ENCODE data around the gene KLF13. TPM values are rescaled to one million over a fixed set of nuclear protein-coding genes. Genes with fewer than 3 reads are reported as not detected.

Gene KLF13
- total RNA-seq, 1 donor from 2014 or later: 31.0 TPM

- Mint-ChIP-seq H3K36me3 (ENCODE audit: low read depth, unreplicated experiment) (peaks cover 32% of the 10 kb centered on the region), H3K4me1 (ENCODE audit: low read depth, unreplicated experiment) (peaks cover 3% of the 10 kb centered on the region), H3K9me3 (ENCODE audit: unreplicated experiment) (peaks cover 6% of the 10 kb centered on the region), H3K4me3 (ENCODE audit: unreplicated experiment) (no peak overlapping the region), H3K27ac (ENCODE audit: unreplicated experiment) (no peak overlapping the region), H3K27me3 (ENCODE audit: low read depth, unreplicated experiment) (no peaks in the 10 kb centered on the region)
- FAIRE-seq: no peak
- TF ChIP-seq EZH2 (IDR thresholded peaks at IDR 0.05; ENCODE audit: insufficient read depth, low read length): no peak
- TF ChIP-seq CTCF (IDR thresholded peaks at IDR 0.05; ENCODE audit: insufficient read depth, low read depth, low read length): no peak
- Histone ChIP-seq H4K20me1 (ENCODE audit: insufficient read depth, low read length) (peaks cover 48% of the 10 kb centered on the region), H3K4me3 (ENCODE audit: insufficient read depth, low read depth, low read length) (no peak overlapping the region), H3K79me2 (ENCODE audit: insufficient read depth, low read length) (peaks cover 3% of the 10 kb centered on the region), H3K36me3 (ENCODE audit: insufficient read depth, low read length) (no peaks in the 10 kb centered on the region), H3K9ac (ENCODE audit: low read length) (no peak overlapping the region), H3K9me3 (ENCODE audit: insufficient read depth, low read depth, low read length) (no peaks in the 10 kb centered on the region), H3K27ac (ENCODE audit: low read depth, low read length) (no peak overlapping the region), H3K4me1 (ENCODE audit: insufficient read depth, low read length) (no peaks in the 10 kb centered on the region), H3K27me3 (ENCODE audit: insufficient read depth, low read length) (no peaks in the 10 kb centered on the region), H3K4me2 (ENCODE audit: low read length) (no peak overlapping the region), H2AFZ (ENCODE audit: low read depth, low read length) (no peak overlapping the region)
- no peak for DNase-seq (ENCODE audit: low read depth)
These were observed 52.4 kb downstream of the KLF13 start for GRCh38 chr15:31379042-31379441.

GRCh38 chr15:31379577-31379976 lies 52.9 kb downstream of the KLF13 start:
- DNase-seq (ENCODE audit: low read depth): no peak
- Histone ChIP-seq H3K4me2 (ENCODE audit: low read length) (no peak overlapping the region), H3K36me3 (ENCODE audit: insufficient read depth, low read length) (no peaks in the 10 kb centered on the region), H4K20me1 (ENCODE audit: insufficient read depth, low read length) (peaks cover 43% of the 10 kb centered on the region), H2AFZ (ENCODE audit: low read depth, low read length) (no peak overlapping the region), H3K27me3 (ENCODE audit: insufficient read depth, low read length) (no peaks in the 10 kb centered on the region), H3K4me1 (ENCODE audit: insufficient read depth, low read length) (no peaks in the 10 kb centered on the region), H3K9ac (ENCODE audit: low read length) (no peak overlapping the region), H3K27ac (ENCODE audit: low read depth, low read length) (no peak overlapping the region), H3K79me2 (ENCODE audit: insufficient read depth, low read length) (peaks cover 3% of the 10 kb centered on the region), H3K4me3 (ENCODE audit: insufficient read depth, low read depth, low read length) (no peak overlapping the region), H3K9me3 (ENCODE audit: insufficient read depth, low read depth, low read length) (no peaks in the 10 kb centered on the region)
- H3K36me3 Mint-ChIP-seq (ENCODE audit: low read depth, unreplicated experiment): peaks cover 30% of the 10 kb centered on the region
- H3K27ac Mint-ChIP-seq (ENCODE audit: unreplicated experiment): no peak overlapping the region
- no peaks in the 10 kb centered on the region for H3K27me3 Mint-ChIP-seq (ENCODE audit: low read depth, unreplicated experiment)
- TF ChIP-seq EZH2 (IDR thresholded peaks at IDR 0.05; ENCODE audit: insufficient read depth, low read length) (no peak), CTCF (IDR thresholded peaks at IDR 0.05; ENCODE audit: insufficient read depth, low read depth, low read length) (no peak)
- H3K4me1 Mint-ChIP-seq (ENCODE audit: low read depth, unreplicated experiment): no peaks in the 10 kb centered on the region
- H3K9me3 Mint-ChIP-seq (ENCODE audit: unreplicated experiment): peaks cover 6% of the 10 kb centered on the region
- no peak overlapping the region for H3K4me3 Mint-ChIP-seq (ENCODE audit: unreplicated experiment)
- no peak for FAIRE-seq

- Histone ChIP-seq H3K27ac (ENCODE audit: low read depth, low read length) (no peak overlapping the region), H3K4me1 (ENCODE audit: insufficient read depth, low read length) (no peaks in the 10 kb centered on the region)
These were observed 55.4 kb downstream of the KLF13 start for GRCh38 chr15:31381801-31382712.

More at GRCh38 chr15:31381801-31382712, 55.4 kb downstream of the KLF13 start:
- no peak for TF ChIP-seq CTCF (IDR thresholded peaks at IDR 0.05; ENCODE audit: insufficient read depth, low read depth, low read length)
- no peak for TF ChIP-seq EZH2 (IDR thresholded peaks at IDR 0.05; ENCODE audit: insufficient read depth, low read length)
- Histone ChIP-seq H3K4me3 (ENCODE audit: insufficient read depth, low read depth, low read length) (no peak overlapping the region), H3K9me3 (ENCODE audit: insufficient read depth, low read depth, low read length) (no peaks in the 10 kb centered on the region), H4K20me1 (ENCODE audit: insufficient read depth, low read length) (peaks cover 21% of the 10 kb centered on the region), H3K36me3 (ENCODE audit: insufficient read depth, low read length) (no peaks in the 10 kb centered on the region), H2AFZ (ENCODE audit: low read depth, low read length) (no peak overlapping the region), H3K27me3 (ENCODE audit: insufficient read depth, low read length) (no peaks in the 10 kb centered on the region), H3K9ac (ENCODE audit: low read length) (no peak overlapping the region), H3K79me2 (ENCODE audit: insufficient read depth, low read length) (no peaks in the 10 kb centered on the region), H3K4me2 (ENCODE audit: low read length) (no peak overlapping the region)
- DNase-seq (ENCODE audit: low read depth) (no peak), FAIRE-seq (no peak)
- peaks cover 36% of the 10 kb centered on the region for H3K36me3 Mint-ChIP-seq (ENCODE audit: low read depth, unreplicated experiment)
- H3K4me3 Mint-ChIP-seq (ENCODE audit: unreplicated experiment): no peak overlapping the region
- H3K27me3 Mint-ChIP-seq (ENCODE audit: low read depth, unreplicated experiment): peaks cover 5% of the 10 kb centered on the region
- H3K4me1 Mint-ChIP-seq (ENCODE audit: low read depth, unreplicated experiment): no peaks in the 10 kb centered on the region
- H3K9me3 Mint-ChIP-seq (ENCODE audit: unreplicated experiment): peaks cover 10% of the 10 kb centered on the region
- no peak overlapping the region for H3K27ac Mint-ChIP-seq (ENCODE audit: unreplicated experiment)

Data from astrocyte (in vitro differentiated cells and primary cell).